Lower leg skin (tissue), 3 donors: Measurements from ENCODE around the gene GRB7.

Source experiments
- CTCF ChIP-seq, 3 donors: fragments of 450-650 bp; IDR thresholded peaks; one replicate each; pipeline ENCODE4 v1.5.1; 2016; ENCODE audit warnings: antibody characterized with exemption in 3 of 3, mild to moderate bottlenecking in 3 of 3, moderate library complexity in 2 of 3
- POLR2A ChIP-seq, 2 donors: fragments of 450-650 bp; IDR thresholded peaks; one replicate each; pipeline ENCODE4 v1.6.1; 2016 to 2017; ENCODE audit warnings: antibody characterized with exemption in 2 of 2, mild to moderate bottlenecking in 1 of 2, moderate library complexity in 1 of 2

DNA sequence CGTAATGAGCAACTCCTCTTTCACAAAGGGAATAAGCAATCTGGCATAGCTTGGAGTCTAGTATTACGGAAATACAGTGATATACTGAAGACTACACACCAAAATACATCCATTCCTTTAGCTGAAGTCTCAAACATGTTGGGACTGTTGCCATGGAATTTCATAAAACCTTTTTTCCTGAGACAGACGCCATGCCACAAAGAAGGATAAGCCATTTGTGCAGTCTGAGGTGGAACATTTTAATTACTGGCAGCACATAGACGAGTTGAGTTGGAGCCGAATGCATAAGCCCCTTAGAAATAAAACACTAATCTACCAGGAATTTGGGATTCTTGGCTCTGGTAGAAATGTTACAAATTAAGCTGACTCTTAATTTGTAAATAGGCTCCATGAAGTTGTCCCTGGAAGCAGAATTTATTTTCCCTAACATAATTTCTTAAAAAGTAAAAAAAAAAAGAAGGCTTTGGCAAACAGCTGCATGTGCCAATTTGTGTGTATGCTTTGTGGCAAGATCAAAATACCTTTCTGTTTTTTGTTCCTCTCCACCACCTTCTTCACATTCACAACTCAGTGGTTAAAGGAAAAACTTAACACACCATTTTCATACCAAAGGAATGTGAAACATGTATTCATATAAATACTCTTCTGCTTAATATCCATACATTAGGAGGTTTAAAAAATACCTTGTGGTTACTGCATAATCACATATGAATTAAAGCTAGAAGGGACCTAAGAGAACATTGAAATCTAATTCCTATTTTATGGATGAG lies 25.5 kb downstream of the GRB7 start:
- TF ChIP-seq CTCF (IDR thresholded peaks at IDR 0.05) = no peak
- TF ChIP-seq POLR2A (IDR thresholded peaks at IDR 0.05) = no peak
